ENCODE results near the gene LKAAEAR1.

- TF ChIP-seq POLR2AphosphoS5 (IDR thresholded peaks at IDR 0.05; ENCODE audit: borderline replicate concordance, low read depth, low read length) (no peak; the same call in 1 of the 2 replicates), EZH2 (IDR thresholded peaks at IDR 0.05) (no peak)
Measured at GRCh38 chr20:64049060-64049877, 34.9 kb downstream of the LKAAEAR1 start, which contains the start of gene SOX18.
